GM19193 (cell line): ENCODE data around the gene RAB40A.

Experiments
- POLR2A ChIP-seq: IDR thresholded peaks from 4 replicates; pipeline ENCODE4 v1.6.1; 2011; ENCODE audit not compliant: insufficient read depth, insufficient read length; ENCODE audit errors: extremely low read depth

The RAB40A gene, protein sequence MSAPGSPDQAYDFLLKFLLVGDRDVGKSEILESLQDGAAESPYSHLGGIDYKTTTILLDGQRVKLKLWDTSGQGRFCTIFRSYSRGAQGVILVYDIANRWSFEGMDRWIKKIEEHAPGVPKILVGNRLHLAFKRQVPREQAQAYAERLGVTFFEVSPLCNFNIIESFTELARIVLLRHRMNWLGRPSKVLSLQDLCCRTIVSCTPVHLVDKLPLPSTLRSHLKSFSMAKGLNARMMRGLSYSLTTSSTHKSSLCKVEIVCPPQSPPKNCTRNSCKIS

GRCh38 chrX:103519389-103519788 lies at the start of gene RAB40A:
RAB40A (minus strand) TSS chrX:103519489; CDS start chrX:103500756, 18,733 bp downstream.
- no peak for TF ChIP-seq POLR2A

DNA sequence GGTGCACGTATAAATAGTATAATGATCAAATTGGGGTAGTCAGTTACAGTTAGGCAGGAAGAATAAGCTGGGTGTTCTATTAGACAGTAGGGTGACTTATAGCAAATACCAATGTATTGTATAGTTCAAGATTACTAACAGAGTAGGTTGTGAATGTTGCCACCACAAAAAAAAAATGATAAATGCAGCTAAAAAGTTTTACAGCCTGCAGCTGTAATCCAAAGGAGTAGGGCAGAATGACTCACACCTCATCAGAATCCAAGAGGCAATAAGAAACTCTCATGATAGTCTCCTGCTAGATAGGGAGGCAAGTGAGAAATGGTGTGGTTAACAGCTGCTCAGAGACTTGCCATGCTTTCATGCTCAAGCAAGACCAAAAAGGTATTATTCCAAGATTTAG lies 46.5 kb upstream of the RAB40A start:
- TF ChIP-seq POLR2A, result no peak

DNA sequence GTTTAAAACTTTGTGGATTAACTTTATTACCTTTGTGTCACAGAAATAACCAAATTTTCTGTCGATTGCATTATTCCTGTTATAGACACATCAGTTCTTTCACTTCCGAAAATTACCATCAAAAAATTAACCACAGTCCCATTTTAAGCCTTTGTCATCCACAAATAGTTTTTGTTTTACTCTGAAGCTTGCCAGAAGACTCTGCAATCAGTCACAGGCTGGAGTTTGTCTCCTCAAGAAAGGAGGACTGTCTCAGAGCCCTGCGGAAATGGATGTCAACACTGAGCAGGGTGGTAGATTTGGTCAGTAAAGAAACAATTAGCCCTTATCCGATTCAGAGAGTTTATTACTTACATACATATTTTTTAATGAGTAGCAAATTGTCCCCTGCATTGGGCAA lies 45.9 kb upstream of the RAB40A start:
- TF ChIP-seq POLR2A, result no peak

- no peak for TF ChIP-seq POLR2A
These were observed 43.5 kb upstream of the RAB40A start for GRCh38 chrX:103562801-103563200.

DNA sequence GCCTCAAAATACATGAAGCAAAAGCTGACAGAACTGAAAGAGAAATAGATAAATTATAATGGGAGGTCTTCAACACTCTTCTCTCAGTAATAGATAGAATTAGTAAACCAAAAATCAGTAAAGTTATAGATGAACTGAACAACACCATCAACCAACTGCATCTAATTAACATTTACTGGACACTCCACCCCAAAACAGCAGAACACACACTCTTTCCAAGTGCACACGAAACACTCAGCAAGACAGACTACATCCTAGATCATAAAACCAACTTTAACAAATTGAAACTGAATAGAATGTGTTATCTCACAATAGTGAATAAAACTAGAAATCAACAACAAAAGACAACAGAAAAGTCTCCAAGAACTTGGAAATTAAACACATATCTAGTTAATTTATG lies 41.0 kb upstream of the RAB40A start:
- TF ChIP-seq POLR2A, result no peak

DNA sequence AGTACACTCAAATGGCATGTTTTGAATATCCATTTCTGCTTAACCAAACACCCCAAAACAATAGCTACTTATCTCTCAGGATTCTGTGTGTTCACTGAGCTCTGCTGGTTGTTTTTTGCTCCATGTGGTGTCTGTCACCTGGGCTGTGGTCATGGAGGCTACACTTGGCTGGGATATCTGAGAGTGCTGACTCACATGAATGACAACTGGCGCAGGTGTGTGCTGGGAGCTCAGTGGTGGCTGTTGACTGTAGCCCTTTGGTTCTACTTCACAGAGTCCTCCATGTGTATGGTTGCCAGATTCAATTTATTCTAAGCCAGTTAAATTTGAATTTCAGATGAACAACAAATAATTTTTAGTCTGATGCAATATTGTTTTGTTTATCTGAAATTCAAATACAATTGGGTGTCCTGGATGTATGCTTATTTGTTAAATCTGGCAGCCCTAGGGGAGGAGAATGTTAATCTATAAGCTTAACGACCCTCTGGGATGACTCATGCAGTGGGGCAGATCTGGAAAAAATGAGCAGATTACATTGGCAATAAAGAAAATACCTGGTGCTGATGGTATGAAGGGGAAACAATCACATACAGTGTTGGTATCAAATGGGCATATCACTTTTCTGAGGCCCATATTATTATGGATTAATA lies 37.8 kb upstream of the RAB40A start:
- TF ChIP-seq POLR2A, result no peak

DNA sequence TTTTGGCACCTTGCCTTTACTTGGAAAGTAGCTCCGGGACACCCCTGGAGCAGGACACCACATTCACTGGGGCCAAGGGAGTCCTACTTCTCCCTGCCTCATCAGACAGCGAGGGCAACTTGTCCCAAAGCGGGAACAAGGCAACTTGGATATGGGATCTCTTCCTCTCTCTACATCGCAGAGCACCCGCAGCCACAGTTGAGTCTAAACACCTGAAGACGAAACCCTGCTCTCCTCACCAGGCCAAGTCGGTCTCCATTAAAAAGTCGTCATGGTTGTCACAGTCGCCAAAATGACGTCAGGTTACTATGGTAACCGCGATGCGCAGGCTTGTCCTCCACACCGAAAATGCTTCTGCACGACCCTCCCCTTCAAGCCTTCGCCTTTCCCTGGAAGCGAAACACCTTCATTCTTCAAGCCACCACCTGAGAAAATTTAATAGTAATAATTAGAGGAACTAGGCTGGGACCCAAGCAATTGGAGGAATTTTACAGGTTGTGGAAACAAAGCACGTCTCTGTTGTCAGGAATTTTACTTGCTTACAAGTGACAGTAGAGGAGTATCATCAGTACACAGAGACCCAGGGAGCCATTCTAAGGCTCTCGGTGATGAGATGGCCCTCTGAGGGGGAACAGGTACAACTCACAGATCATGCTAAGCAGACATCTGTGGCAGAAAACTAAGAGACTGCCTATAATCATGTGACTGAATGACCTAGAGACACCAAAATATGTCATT lies 35.6 kb upstream of the RAB40A start:
- TF ChIP-seq POLR2A, result peak; percentile 48

- no peak for TF ChIP-seq POLR2A
These were observed 32.9 kb upstream of the RAB40A start for GRCh38 chrX:103552236-103552635.

- no peak for TF ChIP-seq POLR2A
These were observed 31.2 kb upstream of the RAB40A start for GRCh38 chrX:103550415-103551051.

- no peak for TF ChIP-seq POLR2A
These were observed 30.6 kb upstream of the RAB40A start for GRCh38 chrX:103549916-103550315.

- no peak for TF ChIP-seq POLR2A
These were observed 20.9 kb upstream of the RAB40A start for GRCh38 chrX:103540145-103540544.

- TF ChIP-seq POLR2A, result no peak
These were observed 20.4 kb upstream of the RAB40A start for GRCh38 chrX:103539695-103540094.

DNA sequence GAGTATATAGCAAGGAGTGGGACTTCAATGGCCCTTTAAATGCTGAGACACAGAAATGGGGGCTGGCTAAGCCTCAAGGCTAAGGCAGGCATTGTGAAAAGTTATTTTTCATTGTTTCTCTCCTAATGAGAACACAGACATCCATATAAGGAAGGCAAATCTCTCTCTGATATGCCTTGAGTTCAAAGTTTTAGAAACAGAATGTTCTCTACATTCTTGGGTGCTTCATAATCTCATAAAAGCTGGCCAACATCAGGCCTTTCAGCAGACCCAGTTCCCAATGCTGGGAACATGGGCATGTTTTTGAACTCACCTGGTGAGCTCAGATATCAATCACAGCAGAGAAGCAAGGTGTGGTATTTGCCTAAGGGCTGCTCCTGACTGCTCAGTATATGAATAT lies 19.4 kb upstream of the RAB40A start:
- TF ChIP-seq POLR2A, result no peak

DNA sequence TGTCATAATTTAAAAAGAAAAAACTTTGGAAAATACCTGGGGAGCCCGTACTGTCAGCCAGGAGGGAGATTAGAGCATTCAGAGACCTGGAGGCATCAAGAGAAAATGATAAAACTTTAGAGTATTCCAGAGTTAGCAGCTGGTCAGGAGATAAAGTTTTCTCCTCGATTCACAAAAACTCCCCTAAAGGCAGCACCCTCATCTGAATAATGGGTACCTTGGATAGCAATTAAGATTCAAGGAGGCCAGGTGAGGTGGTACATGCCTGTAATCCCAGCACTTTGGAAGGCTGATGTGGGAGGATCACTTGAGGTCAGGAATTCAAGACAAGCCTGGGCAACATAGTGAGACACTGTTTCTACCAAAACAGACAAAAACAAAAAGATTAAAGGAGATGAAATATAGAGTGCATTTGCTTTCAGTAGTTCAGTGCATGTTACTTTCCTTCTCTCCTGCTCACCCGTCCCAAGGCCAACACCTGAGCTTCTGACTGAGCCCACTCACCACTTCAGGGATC lies 18.6 kb upstream of the RAB40A start:
- TF ChIP-seq POLR2A, result no peak

- TF ChIP-seq POLR2A, result no peak
These were observed 17.4 kb upstream of the RAB40A start for GRCh38 chrX:103536732-103537131.
